GM12875 (cell line): Measurements from ENCODE around the gene UBE2J2.

Experiments
- H3K4me3 ChIP-seq: one replicate; pipeline ENCODE4 v1.5.1; 2011; ENCODE audit warnings: low read depth, low read length, control low read depth
- TF ChIP-seq, protein P1 (sequence below): IDR thresholded peaks from 2 replicates; pipeline ENCODE4 v1.5.1; 2011; ENCODE audit warnings: low read depth, mild to moderate bottlenecking, control low read depth, inconsistent platforms, low read length, moderate library complexity, borderline replicate concordance; ENCODE audit not compliant: insufficient read depth

Gene UBE2J2

DNA sequence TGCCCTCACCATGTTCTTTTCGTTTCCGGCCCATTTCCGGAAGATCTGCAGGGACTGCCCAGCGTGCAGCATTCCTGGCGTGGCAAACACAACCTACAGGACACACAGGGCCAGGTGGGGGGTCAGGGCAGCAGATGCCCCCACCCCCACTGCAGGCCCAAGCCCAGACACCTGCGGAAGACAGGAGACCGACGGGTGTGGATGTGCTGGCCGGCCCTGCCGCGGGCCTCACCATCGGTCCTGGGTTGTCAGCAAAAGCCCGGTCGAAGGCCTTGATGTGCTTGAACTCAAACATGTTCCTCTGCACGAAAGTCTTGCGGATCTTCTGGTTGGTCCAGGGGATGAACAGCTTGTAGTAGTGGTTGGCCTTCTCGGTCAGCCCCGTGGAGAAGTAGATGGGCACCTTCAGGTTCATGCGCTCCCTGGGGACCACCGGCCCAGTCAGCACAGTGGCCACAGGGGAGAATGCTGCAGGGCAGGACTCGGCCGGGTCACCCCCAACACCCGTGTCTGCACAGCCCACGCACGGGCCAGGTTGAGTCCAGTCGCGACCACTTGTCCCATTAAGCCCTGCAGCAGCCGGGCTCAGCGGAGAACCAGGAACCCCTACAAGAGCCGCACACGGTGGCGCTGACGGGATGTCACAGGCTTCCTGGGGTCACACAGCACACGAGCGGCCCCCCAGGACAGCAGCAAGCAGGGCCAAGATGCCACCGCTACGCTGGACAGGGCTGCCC, 40.0 kb upstream of the UBE2J2 start:
- H3K4me3 ChIP-seq, result no peak overlapping the region
- TF ChIP-seq, protein P1, sequence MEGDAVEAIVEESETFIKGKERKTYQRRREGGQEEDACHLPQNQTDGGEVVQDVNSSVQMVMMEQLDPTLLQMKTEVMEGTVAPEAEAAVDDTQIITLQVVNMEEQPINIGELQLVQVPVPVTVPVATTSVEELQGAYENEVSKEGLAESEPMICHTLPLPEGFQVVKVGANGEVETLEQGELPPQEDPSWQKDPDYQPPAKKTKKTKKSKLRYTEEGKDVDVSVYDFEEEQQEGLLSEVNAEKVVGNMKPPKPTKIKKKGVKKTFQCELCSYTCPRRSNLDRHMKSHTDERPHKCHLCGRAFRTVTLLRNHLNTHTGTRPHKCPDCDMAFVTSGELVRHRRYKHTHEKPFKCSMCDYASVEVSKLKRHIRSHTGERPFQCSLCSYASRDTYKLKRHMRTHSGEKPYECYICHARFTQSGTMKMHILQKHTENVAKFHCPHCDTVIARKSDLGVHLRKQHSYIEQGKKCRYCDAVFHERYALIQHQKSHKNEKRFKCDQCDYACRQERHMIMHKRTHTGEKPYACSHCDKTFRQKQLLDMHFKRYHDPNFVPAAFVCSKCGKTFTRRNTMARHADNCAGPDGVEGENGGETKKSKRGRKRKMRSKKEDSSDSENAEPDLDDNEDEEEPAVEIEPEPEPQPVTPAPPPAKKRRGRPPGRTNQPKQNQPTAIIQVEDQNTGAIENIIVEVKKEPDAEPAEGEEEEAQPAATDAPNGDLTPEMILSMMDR, result no peak

DNA sequence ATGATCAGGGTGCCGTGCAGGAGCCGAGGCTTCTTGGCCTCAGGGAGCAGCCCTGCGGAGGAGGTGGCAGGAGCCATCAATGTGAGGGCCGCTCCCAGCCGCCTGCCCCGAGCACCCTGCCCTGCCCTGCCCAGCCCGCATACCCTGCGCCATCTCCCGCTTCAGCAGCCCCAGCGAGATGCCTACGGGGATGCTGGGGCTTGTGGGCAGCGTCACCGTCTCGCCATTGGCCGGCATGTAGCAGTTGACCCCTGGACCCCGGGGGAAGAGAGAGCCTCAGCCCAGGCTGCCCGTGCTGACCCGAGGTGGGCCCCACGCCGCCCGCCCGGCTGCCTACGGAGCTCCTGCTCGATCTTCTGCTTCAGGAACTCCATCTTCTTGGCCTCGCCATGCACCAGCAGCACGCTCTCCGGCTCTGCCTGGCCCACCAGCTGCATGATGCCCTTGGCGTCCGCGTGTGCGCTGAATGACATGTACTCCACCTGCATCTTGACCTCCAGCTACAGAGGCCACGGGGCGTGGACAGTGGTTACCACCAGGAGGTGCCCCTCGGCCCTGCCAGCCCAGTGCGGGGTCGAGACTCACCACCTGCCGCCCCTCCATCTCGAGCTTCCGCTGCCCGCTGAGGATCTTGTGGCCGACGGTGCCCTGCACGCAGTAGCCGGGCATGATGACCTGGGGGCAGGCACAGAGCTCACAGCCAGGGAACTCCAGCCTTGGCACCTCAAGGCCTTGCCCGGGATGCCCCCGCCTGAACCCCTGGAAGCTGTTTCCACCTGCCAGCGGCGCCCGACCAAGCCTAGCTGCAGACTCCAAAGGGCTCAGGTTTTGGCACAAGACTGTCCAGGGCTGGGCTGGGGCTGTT, 39.0 kb upstream of the UBE2J2 start:
- TF ChIP-seq, protein P1, result no peak
- no peak overlapping the region for H3K4me3 ChIP-seq

DNA sequence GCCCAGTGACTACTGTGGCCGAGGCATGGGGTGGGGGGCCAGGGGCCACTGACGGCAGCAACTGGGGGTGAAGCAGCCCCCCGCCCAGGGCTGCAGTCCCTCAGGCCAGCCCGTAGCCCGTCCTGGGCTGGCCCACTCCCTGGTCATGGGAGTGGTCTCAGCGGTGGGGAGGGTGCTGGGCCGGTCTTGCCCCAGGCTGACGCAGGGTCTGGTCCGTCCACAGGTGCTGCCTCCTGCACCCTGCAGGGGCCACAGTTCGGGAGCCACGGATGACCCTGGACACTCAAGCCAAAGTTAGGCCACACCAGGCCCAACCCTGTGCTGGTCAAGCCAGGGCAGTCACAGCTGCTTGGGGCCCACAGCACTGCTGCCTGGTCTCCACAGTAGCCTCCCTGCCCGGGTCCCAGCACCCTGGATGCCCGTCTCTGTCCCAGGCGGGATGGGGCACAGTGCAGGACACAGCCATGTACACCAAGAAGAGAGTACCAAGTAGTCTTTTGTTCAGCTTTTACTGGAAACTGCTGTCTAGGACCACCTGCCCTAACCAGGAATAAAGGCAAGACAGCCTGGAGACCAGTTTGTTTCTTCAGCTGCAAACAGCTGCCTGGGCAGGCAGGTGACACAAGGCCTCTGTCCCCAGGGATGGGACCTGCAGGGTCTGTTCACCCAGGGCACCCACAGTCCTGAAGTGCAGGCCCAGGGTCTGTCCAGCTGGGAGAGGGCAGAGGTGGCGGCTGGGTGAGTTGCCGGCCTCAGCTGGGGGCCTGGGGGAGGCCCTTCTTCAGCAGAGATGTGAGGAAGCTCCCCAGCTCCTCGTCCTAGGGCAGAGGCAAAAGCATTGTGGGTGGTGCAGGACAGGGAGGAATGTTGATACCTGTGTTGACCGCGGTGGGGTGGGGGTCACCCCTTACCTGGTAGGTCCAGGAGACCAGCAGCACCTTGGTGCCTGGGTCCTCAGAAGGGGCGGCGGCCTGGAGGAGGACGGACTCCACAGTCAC, 37.8 kb upstream of the UBE2J2 start:
- TF ChIP-seq, protein P1, result no peak
- no peak overlapping the region for H3K4me3 ChIP-seq

GRCh38 chr1:1310476-1311053, 36.9 kb upstream of the UBE2J2 start:
- H3K4me3 ChIP-seq, result no peak overlapping the region
- TF ChIP-seq, protein P1, result no peak

- TF ChIP-seq, protein P1, result no peak
- H3K4me3 ChIP-seq, result no peak overlapping the region
Measured at GRCh38 chr1:1310109-1310385, 36.4 kb upstream of the UBE2J2 start.

DNA sequence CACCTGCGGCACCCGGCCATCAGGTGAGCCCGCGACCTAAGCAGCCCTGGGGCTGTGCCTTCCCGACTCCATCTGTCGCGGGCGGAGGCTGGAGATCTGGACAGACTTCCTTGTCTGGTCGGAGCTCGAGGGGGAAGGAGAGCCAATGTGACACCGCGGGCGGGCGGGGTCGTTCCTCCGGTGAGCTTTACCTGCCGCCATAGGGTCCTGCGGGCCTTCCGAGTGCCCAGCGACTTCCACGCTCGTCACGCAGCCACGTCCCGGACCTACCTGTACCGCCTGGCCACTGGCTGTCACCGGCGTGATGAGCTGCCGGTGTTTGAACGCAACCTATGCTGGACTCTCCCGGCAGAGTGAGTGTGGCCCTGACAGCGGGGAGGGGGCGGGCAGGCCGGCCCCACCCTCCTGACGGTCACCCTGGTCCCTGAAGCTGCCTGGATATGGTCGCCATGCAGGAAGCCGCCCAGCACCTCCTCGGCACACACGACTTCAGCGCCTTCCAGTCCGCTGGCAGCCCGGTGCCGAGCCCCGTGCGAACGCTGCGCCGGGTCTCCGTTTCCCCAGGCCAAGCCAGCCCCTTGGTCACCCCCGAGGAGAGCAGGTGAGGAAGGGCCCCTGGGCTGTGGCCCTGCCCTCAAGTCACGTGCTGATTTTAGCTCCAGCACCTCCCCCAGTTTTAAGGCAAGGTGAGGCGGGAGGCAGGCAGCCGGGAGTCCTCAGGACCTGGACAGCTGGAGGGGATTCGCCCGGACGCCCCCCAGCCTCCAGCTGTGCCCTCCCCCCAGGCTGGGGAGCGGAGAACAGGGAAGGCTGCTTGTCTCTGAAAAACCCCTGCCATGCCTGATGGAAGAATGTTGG, 35.8 kb upstream of the UBE2J2 start:
- peak overlapping the region; percentile 92 for H3K4me3 ChIP-seq
- TF ChIP-seq, protein P1, result no peak
